H9 (cell line): ENCODE data around the gene TMEM185B. TPM values are rescaled to one million over a fixed set of nuclear protein-coding genes. Genes with fewer than 3 reads are reported as not detected.

Source experiments
- DNase-seq: peaks from one replicate; pipeline ENCODE4 v3.0.0-alpha.2; 2017
- H2AFZ ChIP-seq: one replicate; pipeline ENCODE4 v1.6.1; 2013; ENCODE audit warnings: mild to moderate bottlenecking, low read length, control low read depth, moderate library complexity
- H2AK5ac ChIP-seq: 2 replicates; pipeline ENCODE4 v1.6.1; 2013; ENCODE audit warnings: low read length, control low read depth, mixed read lengths; ENCODE audit not compliant: insufficient read length
- H2BK120ac ChIP-seq: one replicate; pipeline ENCODE4 v1.6.1; 2013; ENCODE audit warnings: low read depth, mild to moderate bottlenecking, low read length, control low read depth, inconsistent platforms; ENCODE audit not compliant: poor library complexity, severe bottlenecking
- H2BK12ac ChIP-seq: 2 replicates; pipeline ENCODE4 v1.6.1; 2013; ENCODE audit warnings: low read length, control low read depth, mixed read lengths, low read depth; ENCODE audit not compliant: insufficient read length
- H2BK15ac ChIP-seq: 2 replicates; pipeline ENCODE4 v1.6.1; 2013; ENCODE audit warnings: low read depth, low read length, control low read depth
- H2BK20ac ChIP-seq: one replicate; pipeline ENCODE4 v1.6.1; 2013; ENCODE audit warnings: low read depth, mild to moderate bottlenecking, low read length, control low read depth, inconsistent platforms; ENCODE audit not compliant: poor library complexity, severe bottlenecking
- H2BK5ac ChIP-seq: 2 replicates; pipeline ENCODE4 v1.6.1; 2013; ENCODE audit warnings: low read length, control low read depth, mixed read lengths; ENCODE audit not compliant: insufficient read length
- H3K14ac ChIP-seq: 2 replicates; pipeline ENCODE4 v1.6.1; 2013; ENCODE audit warnings: low read length, control low read depth; ENCODE audit not compliant: insufficient read depth
- H3K18ac ChIP-seq: 2 replicates; pipeline ENCODE4 v1.6.1; 2013; ENCODE audit warnings: low read depth, mild to moderate bottlenecking, mixed read lengths, low read length, control low read depth; ENCODE audit not compliant: insufficient read length
- H3K23ac ChIP-seq: 2 replicates; pipeline ENCODE4 v1.6.1; 2013; ENCODE audit warnings: low read length, control low read depth, mixed read lengths, low read depth; ENCODE audit not compliant: insufficient read length
- H3K23me2 ChIP-seq: 2 replicates; pipeline ENCODE4 v1.6.1; 2013; ENCODE audit warnings: low read depth, mild to moderate bottlenecking, mixed read lengths, low read length, control low read depth; ENCODE audit not compliant: insufficient read length, poor library complexity, severe bottlenecking
- H3K27ac ChIP-seq: 2 replicates; pipeline ENCODE4 v1.5.1; 2013; ENCODE audit warnings: low read length, control low read depth, mixed read lengths, low read depth; ENCODE audit not compliant: insufficient read length
- H3K27me3 ChIP-seq: 2 replicates; pipeline ENCODE4 v1.6.1; 2013; ENCODE audit warnings: low read length, control low read depth, inconsistent platforms; ENCODE audit not compliant: insufficient read depth
- H3K4ac ChIP-seq: 2 replicates; pipeline ENCODE4 v1.6.1; 2013; ENCODE audit warnings: low read depth, mild to moderate bottlenecking, control low read depth, inconsistent platforms, low read length, moderate library complexity
- H3K4me1 ChIP-seq: 2 replicates; pipeline ENCODE4 v1.6.1; 2013; ENCODE audit warnings: low read length, control low read depth, inconsistent platforms; ENCODE audit not compliant: insufficient read depth
- H3K4me2 ChIP-seq: 2 replicates; pipeline ENCODE4 v1.6.1; 2013; ENCODE audit warnings: low read length, control low read depth, mixed read lengths; ENCODE audit not compliant: insufficient read length, insufficient read depth
- H3K56ac ChIP-seq: 2 replicates; pipeline ENCODE4 v1.6.1; 2013; ENCODE audit warnings: low read depth, mild to moderate bottlenecking, mixed read lengths, low read length, control low read depth; ENCODE audit not compliant: insufficient read length
- H3K79me1 ChIP-seq: 2 replicates; pipeline ENCODE4 v1.6.1; 2013; ENCODE audit warnings: low read depth, mild to moderate bottlenecking, moderate library complexity, low read length, control low read depth, inconsistent platforms; ENCODE audit not compliant: insufficient read depth, poor library complexity, severe bottlenecking
- H3K79me2 ChIP-seq: 2 replicates; pipeline ENCODE4 v1.6.1; 2013; ENCODE audit warnings: low read length, control low read depth, inconsistent platforms; ENCODE audit not compliant: insufficient read depth
- H3K9ac ChIP-seq: 2 replicates; pipeline ENCODE4 v1.6.1; 2013; ENCODE audit warnings: low read length, control low read depth, mixed read lengths; ENCODE audit not compliant: insufficient read length; ENCODE audit errors: extremely low read depth
- H3K9me3 ChIP-seq: one replicate; pipeline ENCODE4 v1.6.1; 2013; ENCODE audit warnings: low read depth, low read length, inconsistent platforms; ENCODE audit not compliant: control insufficient read depth
- H3T11ph ChIP-seq: one replicate; pipeline ENCODE4 v1.6.1; 2013; ENCODE audit warnings: mild to moderate bottlenecking, low read length, control low read depth, inconsistent platforms
- H4K20me1 ChIP-seq: one replicate; pipeline ENCODE4 v1.6.1; 2013; ENCODE audit not compliant: control insufficient read depth, insufficient read length, insufficient read depth
- H4K5ac ChIP-seq: 2 replicates; pipeline ENCODE4 v1.6.1; 2013; ENCODE audit warnings: low read depth, mild to moderate bottlenecking, mixed read lengths, low read length, control low read depth; ENCODE audit not compliant: insufficient read length
- H4K8ac ChIP-seq: replicated peaks from 2 replicates; pipeline ENCODE4 v1.6.1; 2013; ENCODE audit warnings: low read length, control low read depth, mixed read lengths, low read depth; ENCODE audit not compliant: insufficient read length
- H4K91ac ChIP-seq: 2 replicates; pipeline ENCODE4 v1.6.1; 2013; ENCODE audit warnings: low read depth, mild to moderate bottlenecking, moderate library complexity, mixed read lengths, low read length, control low read depth; ENCODE audit not compliant: insufficient read length
- H3K27ac Mint-ChIP-seq, 3 experiments: 2 replicates in 2 of 3; 3 replicates in 1 of 3; pipeline ENCODE4 v1.8.0; 2020 to 2021; ENCODE audit warnings: mixed read lengths in 3 of 3, mild to moderate bottlenecking in 1 of 3, moderate library complexity in 1 of 3
- H3K27me3 Mint-ChIP-seq: 2 replicates; pipeline ENCODE4 v1.8.0; 2021; ENCODE audit warnings: low read depth, mild to moderate bottlenecking, moderate library complexity, mixed read lengths
- H3K36me3 Mint-ChIP-seq, 3 experiments: 2 replicates in 2 of 3; 3 replicates in 1 of 3; pipeline ENCODE4 v1.8.0; 2020 to 2021; ENCODE audit warnings: low read depth in 3 of 3, mixed read lengths in 3 of 3; ENCODE audit not compliant: insufficient read depth in 1 of 3
- H3K4me1 Mint-ChIP-seq, 2 experiments: 2 replicates each; pipeline ENCODE4 v1.8.0; 2020; ENCODE audit warnings: mixed read lengths in 2 of 2
- H3K4me3 Mint-ChIP-seq, 2 experiments: 2 replicates in 1 of 2; 3 replicates in 1 of 2; pipeline ENCODE4 v1.8.0; 2020 to 2021; ENCODE audit warnings: mild to moderate bottlenecking in 2 of 2, mixed read lengths in 2 of 2, moderate library complexity in 1 of 2
- H3K9me3 Mint-ChIP-seq, 2 experiments: 2 replicates in 1 of 2; 3 replicates in 1 of 2; pipeline ENCODE4 v1.8.0; 2020; ENCODE audit warnings: mild to moderate bottlenecking in 2 of 2, mixed read lengths in 2 of 2, moderate library complexity in 1 of 2
- WGBS: extraction: QIAGEN DNeasy Blood & Tissue Kit; methylation state at CpG from one replicate; pipeline ENCODE4 v1.1.7; 2013; ENCODE audit warnings: missing lambda C conversion rate, low lambda C conversion rate, mixed read lengths; ENCODE audit not compliant: insufficient read length; ENCODE audit errors: extremely low coverage; 5-methylcytosine and 5-hydroxymethylcytosine counted together
- total RNA-seq: library from RNA; stranded (reverse); gene quantifications from 2 replicates; pipeline ENCODE4 v1.2.1, GENCODE V29; 2021
- TF ChIP-seq, protein P1 (sequence below): fragments of 200-600 bp; sonication (generic); conservative IDR thresholded peaks from 3 replicates; pipeline ENCODE4 v1.8.0; 2021; ENCODE audit warnings: antibody characterized with exemption, mild to moderate bottlenecking

TMEM185B gene
- total RNA-seq, 1 experiment from 2014 or later = 29.0 TPM

DNA sequence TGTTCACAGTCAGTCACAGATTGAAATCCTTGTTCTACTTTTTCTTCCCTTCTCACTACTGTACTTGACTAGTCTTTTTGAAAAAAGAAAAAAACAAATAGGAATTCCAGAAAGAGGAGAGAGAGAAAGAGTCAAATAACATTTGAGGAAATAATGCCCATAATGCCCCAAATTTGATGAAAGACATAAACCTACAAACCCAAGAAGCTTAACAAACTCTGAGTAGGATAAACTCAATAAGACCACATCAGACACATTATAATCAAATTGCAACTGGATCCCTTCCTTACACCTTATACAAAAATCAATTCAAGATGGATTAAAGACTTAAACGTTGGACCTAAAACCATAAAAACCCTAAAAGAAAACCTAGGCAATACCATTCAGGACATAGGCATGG, 30.9 kb downstream of the TMEM185B start:
- Histone ChIP-seq H3K4ac (no peak overlapping the region), H3K56ac (no peak overlapping the region), H3T11ph (no peak overlapping the region), H4K8ac (no peak overlapping the region), H4K91ac (no peak overlapping the region), H3K9ac (no peak overlapping the region), H3K79me2 (no peaks in the 10 kb centered on the region), H4K20me1 (no peaks in the 10 kb centered on the region), H3K18ac (no peak overlapping the region), H4K5ac (no peak overlapping the region), H3K23ac (no peak overlapping the region), H2BK20ac (no peak overlapping the region), H3K4me1 (no peaks in the 10 kb centered on the region), H3K79me1 (no peaks in the 10 kb centered on the region), H3K23me2 (no peaks in the 10 kb centered on the region), H3K4me2 (no peak overlapping the region), H2BK15ac (no peak overlapping the region), H3K27me3 (no peaks in the 10 kb centered on the region), H3K27ac (no peak overlapping the region), H2AK5ac (no peak overlapping the region), H2BK5ac (no peak overlapping the region), H2BK12ac (no peak overlapping the region), H3K9me3 (no peaks in the 10 kb centered on the region), H2BK120ac (no peak overlapping the region), H2AFZ (no peak overlapping the region), H3K14ac (no peak overlapping the region)
- TF ChIP-seq, protein P1, sequence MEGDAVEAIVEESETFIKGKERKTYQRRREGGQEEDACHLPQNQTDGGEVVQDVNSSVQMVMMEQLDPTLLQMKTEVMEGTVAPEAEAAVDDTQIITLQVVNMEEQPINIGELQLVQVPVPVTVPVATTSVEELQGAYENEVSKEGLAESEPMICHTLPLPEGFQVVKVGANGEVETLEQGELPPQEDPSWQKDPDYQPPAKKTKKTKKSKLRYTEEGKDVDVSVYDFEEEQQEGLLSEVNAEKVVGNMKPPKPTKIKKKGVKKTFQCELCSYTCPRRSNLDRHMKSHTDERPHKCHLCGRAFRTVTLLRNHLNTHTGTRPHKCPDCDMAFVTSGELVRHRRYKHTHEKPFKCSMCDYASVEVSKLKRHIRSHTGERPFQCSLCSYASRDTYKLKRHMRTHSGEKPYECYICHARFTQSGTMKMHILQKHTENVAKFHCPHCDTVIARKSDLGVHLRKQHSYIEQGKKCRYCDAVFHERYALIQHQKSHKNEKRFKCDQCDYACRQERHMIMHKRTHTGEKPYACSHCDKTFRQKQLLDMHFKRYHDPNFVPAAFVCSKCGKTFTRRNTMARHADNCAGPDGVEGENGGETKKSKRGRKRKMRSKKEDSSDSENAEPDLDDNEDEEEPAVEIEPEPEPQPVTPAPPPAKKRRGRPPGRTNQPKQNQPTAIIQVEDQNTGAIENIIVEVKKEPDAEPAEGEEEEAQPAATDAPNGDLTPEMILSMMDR = no peak
- H3K27me3 Mint-ChIP-seq = peaks cover 4% of the 10 kb centered on the region
- no peak for DNase-seq
- no peaks in the 10 kb centered on the region; a peak in 1 of 4 replicates for H3K4me1 Mint-ChIP-seq
- peaks cover 17 to 18% of the 10 kb centered on the region in 2 experiments for H3K9me3 Mint-ChIP-seq
- no peak overlapping the region for H3K4me3 Mint-ChIP-seq
- no peak overlapping the region for H3K27ac Mint-ChIP-seq
- WGBS = no CpG with 5 or more reads among the region's 1 CpG
- H3K36me3 Mint-ChIP-seq = peaks cover 3 to 9% (median 3%) of the 10 kb centered on the region in 3 experiments; a peak in 3 of 7 replicates
